Neural cell (in vitro differentiated cells): ENCODE measurements around the gene SLC24A3.

Experiments
- CTCF ChIP-seq: fragments of 450-650 bp; IDR thresholded peaks from 2 replicates; pipeline ENCODE4 v1.5.1; 2014; ENCODE audit warnings: antibody characterized with exemption, mild to moderate bottlenecking, moderate library complexity; ENCODE audit not compliant: poor library complexity, severe bottlenecking
- EP300 ChIP-seq: fragments of 450-650 bp; conservative IDR thresholded peaks from 2 replicates; pipeline ENCODE4 v1.6.1; 2014; ENCODE audit warnings: antibody characterized with exemption, mild to moderate bottlenecking, moderate library complexity; ENCODE audit not compliant: poor library complexity, severe bottlenecking
- EZH2 ChIP-seq: fragments of 200-600, 300-800 bp; shearing (Covaris generic), sonication (generic); IDR thresholded peaks from 2 replicates; pipeline ENCODE4 v1.6.1; 2014; ENCODE audit warnings: antibody characterized with exemption, low read length, borderline replicate concordance, mild to moderate bottlenecking; ENCODE audit not compliant: insufficient read depth, poor library complexity, severe bottlenecking
- POLR2AphosphoS5 ChIP-seq: IDR thresholded peaks from 2 replicates; pipeline ENCODE4 v1.6.1; 2012
- RAD21 ChIP-seq: fragments of 450-650 bp; conservative IDR thresholded peaks from 2 replicates; pipeline ENCODE4 v1.6.1; 2014; ENCODE audit warnings: antibody characterized with exemption, mild to moderate bottlenecking, moderate library complexity
- REST ChIP-seq: IDR thresholded peaks from 2 replicates; pipeline ENCODE4 v1.6.1; 2012; ENCODE audit warnings: borderline replicate concordance
- SMC3 ChIP-seq: fragments of 450-650 bp; conservative IDR thresholded peaks from 2 replicates; pipeline ENCODE4 v1.6.1; 2014; ENCODE audit warnings: antibody characterized with exemption, mild to moderate bottlenecking, moderate library complexity; ENCODE audit not compliant: poor library complexity
- TAF1 ChIP-seq: IDR thresholded peaks from 2 replicates; pipeline ENCODE4 v1.6.1; 2012; ENCODE audit warnings: low read depth

- TF ChIP-seq CTCF (no peak), POLR2AphosphoS5 (no peak), SMC3 (no peak), REST (no peak), TAF1 (no peak), EP300 (no peak), EZH2 (no peak), RAD21 (no peak)
These were observed 518.3 kb downstream of the SLC24A3 start for GRCh38 chr20:19730706-19731105.
